Activated naive CD4-positive, alpha-beta T cell treated with anti-CD3 and anti-CD28 coated beads, Interleukin-2, amount 50 U/mL, for 24 hours (primary cell): ENCODE results near the gene LDLRAD2.
A peak's percentile ranks its signal among the peaks of the same experiment; 100 is the strongest.
"Not testable (repeated sequence)": the region's sequence is repeated elsewhere in the genome, so short reads cannot be mapped to it uniquely, and the experiment has no call there.

ENCODE experiments used
- H3K27ac Mint-ChIP-seq: one replicate; pipeline ENCODE4 v1.8.0; 2021; ENCODE audit warnings: mild to moderate bottlenecking, mixed read lengths
- H3K27me3 Mint-ChIP-seq: one replicate; pipeline ENCODE4 v1.8.0; 2021; ENCODE audit warnings: mixed read lengths
- H3K36me3 Mint-ChIP-seq: one replicate; pipeline ENCODE4 v1.8.0; 2021; ENCODE audit warnings: mixed read lengths
- H3K4me1 Mint-ChIP-seq: one replicate; pipeline ENCODE4 v1.8.0; 2021; ENCODE audit warnings: mixed read lengths
- H3K4me3 Mint-ChIP-seq: one replicate; pipeline ENCODE4 v1.8.0; 2021; ENCODE audit warnings: mild to moderate bottlenecking, mixed read lengths
- H3K9me3 Mint-ChIP-seq: one replicate; pipeline ENCODE4 v1.8.0; 2021; ENCODE audit warnings: mixed read lengths

Gene LDLRAD2

GRCh38 chr1:21814241-21814918 is 2.3 kb downstream of the LDLRAD2 start:
- no peak overlapping the region for H3K27ac Mint-ChIP-seq
- peak overlapping the region; percentile 58 for H3K4me3 Mint-ChIP-seq
- H3K27me3 Mint-ChIP-seq: peaks cover 8% of the 10 kb centered on the region
- no peaks in the 10 kb centered on the region for H3K9me3 Mint-ChIP-seq
- H3K36me3 Mint-ChIP-seq: no peaks in the 10 kb centered on the region
- peaks cover 10% of the 10 kb centered on the region for H3K4me1 Mint-ChIP-seq

- H3K27me3 Mint-ChIP-seq: peaks cover 8% of the 10 kb centered on the region
- H3K4me3 Mint-ChIP-seq: peak overlapping the region; percentile 58
- peaks cover 10% of the 10 kb centered on the region for H3K4me1 Mint-ChIP-seq
- H3K27ac Mint-ChIP-seq: no peak overlapping the region
- H3K9me3 Mint-ChIP-seq: no peaks in the 10 kb centered on the region
- H3K36me3 Mint-ChIP-seq: no peaks in the 10 kb centered on the region
These were observed 3.0 kb downstream of the LDLRAD2 start for GRCh38 chr1:21814981-21815582.

- Mint-ChIP-seq H3K36me3 (no peaks in the 10 kb centered on the region), H3K4me3 (no peak overlapping the region), H3K27ac (no peak overlapping the region), H3K4me1 (peaks cover 10% of the 10 kb centered on the region), H3K9me3 (no peaks in the 10 kb centered on the region), H3K27me3 (peaks cover 7% of the 10 kb centered on the region)
These were observed 3.8 kb downstream of the LDLRAD2 start for GRCh38 chr1:21815724-21816321.

- H3K27me3 Mint-ChIP-seq: peaks cover 5% of the 10 kb centered on the region
- H3K27ac Mint-ChIP-seq: no peak overlapping the region
- no peaks in the 10 kb centered on the region for H3K36me3 Mint-ChIP-seq
- H3K4me1 Mint-ChIP-seq: peaks cover 10% of the 10 kb centered on the region
- H3K4me3 Mint-ChIP-seq: no peak overlapping the region
- H3K9me3 Mint-ChIP-seq: no peaks in the 10 kb centered on the region
These were observed 4.7 kb downstream of the LDLRAD2 start for GRCh38 chr1:21816602-21817302.

GRCh38 chr1:21818656-21819055 is 6.6 kb downstream of the LDLRAD2 start:
- Mint-ChIP-seq H3K27ac (no peak overlapping the region), H3K4me1 (peaks cover 10% of the 10 kb centered on the region), H3K27me3 (peaks cover 1% of the 10 kb centered on the region), H3K4me3 (no peak overlapping the region), H3K36me3 (no peaks in the 10 kb centered on the region), H3K9me3 (no peaks in the 10 kb centered on the region)

- Mint-ChIP-seq H3K9me3 (no peaks in the 10 kb centered on the region), H3K4me1 (peaks cover 4% of the 10 kb centered on the region), H3K27me3 (no peaks in the 10 kb centered on the region), H3K27ac (no peak overlapping the region), H3K4me3 (no peak overlapping the region), H3K36me3 (no peaks in the 10 kb centered on the region)
These were observed 8.7 kb downstream of the LDLRAD2 start for GRCh38 chr1:21820597-21821232.

- Mint-ChIP-seq H3K36me3 (no peaks in the 10 kb centered on the region), H3K4me1 (peaks cover 4% of the 10 kb centered on the region), H3K9me3 (no peaks in the 10 kb centered on the region), H3K27ac (no peak overlapping the region), H3K4me3 (no peak overlapping the region), H3K27me3 (no peaks in the 10 kb centered on the region)
These were observed 9.4 kb downstream of the LDLRAD2 start for GRCh38 chr1:21821385-21822019.

- no peaks in the 10 kb centered on the region for H3K27me3 Mint-ChIP-seq
- H3K36me3 Mint-ChIP-seq: no peaks in the 10 kb centered on the region
- no peak overlapping the region for H3K27ac Mint-ChIP-seq
- no peak overlapping the region for H3K4me3 Mint-ChIP-seq
- peaks cover 4% of the 10 kb centered on the region for H3K4me1 Mint-ChIP-seq
- no peaks in the 10 kb centered on the region for H3K9me3 Mint-ChIP-seq
These were observed 10.3 kb downstream of the LDLRAD2 start for GRCh38 chr1:21822349-21822748.

GRCh38 chr1:21823206-21823979 is 11.3 kb downstream of the LDLRAD2 start:
- Mint-ChIP-seq H3K9me3 (no peaks in the 10 kb centered on the region), H3K36me3 (no peaks in the 10 kb centered on the region), H3K27ac (no peak overlapping the region), H3K27me3 (no peaks in the 10 kb centered on the region), H3K4me1 (peaks cover 3% of the 10 kb centered on the region), H3K4me3 (no peak overlapping the region)

GRCh38 chr1:21823980-21824702 is 12.1 kb downstream of the LDLRAD2 start:
- Mint-ChIP-seq H3K36me3 (no peaks in the 10 kb centered on the region), H3K4me1 (no peaks in the 10 kb centered on the region), H3K27me3 (no peaks in the 10 kb centered on the region), H3K4me3 (no peak overlapping the region), H3K27ac (no peak overlapping the region), H3K9me3 (no peaks in the 10 kb centered on the region)

GRCh38 chr1:21824926-21825325 is 12.9 kb downstream of the LDLRAD2 start:
- Mint-ChIP-seq H3K27ac (no peak overlapping the region), H3K27me3 (no peaks in the 10 kb centered on the region), H3K4me3 (no peak overlapping the region), H3K4me1 (no peaks in the 10 kb centered on the region), H3K9me3 (no peaks in the 10 kb centered on the region), H3K36me3 (no peaks in the 10 kb centered on the region)

GRCh38 chr1:21825393-21825792 is 13.3 kb downstream of the LDLRAD2 start:
- H3K36me3 Mint-ChIP-seq: no peaks in the 10 kb centered on the region
- H3K27ac Mint-ChIP-seq: no peak overlapping the region
- no peaks in the 10 kb centered on the region for H3K27me3 Mint-ChIP-seq
- H3K9me3 Mint-ChIP-seq: no peaks in the 10 kb centered on the region
- H3K4me3 Mint-ChIP-seq: no peak overlapping the region
- no peaks in the 10 kb centered on the region for H3K4me1 Mint-ChIP-seq

GRCh38 chr1:21826694-21827093 is 14.6 kb downstream of the LDLRAD2 start:
- H3K9me3 Mint-ChIP-seq, H3K27me3 Mint-ChIP-seq, H3K27ac Mint-ChIP-seq, H3K4me1 Mint-ChIP-seq, H3K4me3 Mint-ChIP-seq, H3K36me3 Mint-ChIP-seq: not testable (repeated sequence)

- Mint-ChIP-seq H3K4me1 (no peaks in the 10 kb centered on the region), H3K9me3 (no peaks in the 10 kb centered on the region), H3K27me3 (no peaks in the 10 kb centered on the region), H3K4me3 (no peak overlapping the region), H3K27ac (no peak overlapping the region), H3K36me3 (peaks cover 3% of the 10 kb centered on the region)
These were observed 15.1 kb downstream of the LDLRAD2 start for GRCh38 chr1:21827141-21827679.
